Measurements from ENCODE around the gene FZD2. TPM values are rescaled to one million over a fixed set of nuclear protein-coding genes. Genes with fewer than 3 reads are reported as not detected.

FZD2 gene
- total and polyA plus RNA-seq, 2 of the 8 experiments (the other 6 are each of a cell fraction or from before 2014, with no cell fraction given): 17.6 to 86.7 TPM

- no peak for TF ChIP-seq CHD7 (IDR thresholded peaks at IDR 0.05; ENCODE audit: insufficient replicate concordance, low read length)
- TF ChIP-seq TAF7 (optimal IDR thresholded peaks at IDR 0.05; ENCODE audit: borderline replicate concordance, low read depth, low read length): no peak
- TF ChIP-seq JUND (IDR thresholded peaks at IDR 0.05; ENCODE audit: low read length): peak; percentile 87
- no peak for TF ChIP-seq RNF2 (IDR thresholded peaks at IDR 0.05; ENCODE audit: borderline replicate concordance, low read depth, low read length, missing control alignments, poor library complexity, severe bottlenecking)
These were observed 30.1 kb downstream of the FZD2 start (continued) for GRCh38 chr17:44587339-44587738.

All from H1 (cell line).